Measurements from ENCODE around the gene NXT2. TPM values are rescaled to one million over a fixed set of nuclear protein-coding genes. Genes with fewer than 3 reads are reported as not detected.

Gene NXT2
- total RNA-seq, result 9.3 TPM
- long read RNA-seq, transcript NXT2-203 (4 exons, 2,562 nt), result major isoform, 16 of 18 reads
- long read RNA-seq, partial matches to known transcripts, result 1 of 18 reads
- long read RNA-seq, other reads (novel, unspliced or antisense), result 1 of 18 reads

GRCh38 chrX:109536439-109537323 lies at the start of gene NXT2:
TSS of gene NXT2 (plus strand) at chrX:109536844. CDS start at chrX:109537007, 163 bp downstream.
- ATAC-seq (peak; percentile 100), DNase-seq (peak; percentile 94)
- Histone ChIP-seq H3K4me1 (peaks cover 4% of the 10 kb centered on the region), H3K27me3 (no peaks in the 10 kb centered on the region), H3K27ac (peak within 1 kb of the TSS; percentile 91), H3K36me3 (no peaks in the 10 kb centered on the region), H3K4me3 (peak within 1 kb of the TSS; percentile 61), H3K9me3 (no peaks in the 10 kb centered on the region)
- intact Hi-C loops (cut with DNase I), result no loop called here
- TF ChIP-seq CTCF (IDR thresholded peaks at IDR 0.05), result no peak

GRCh38 chrX:109487640-109488039 lies 49.0 kb upstream of the NXT2 start:
- ATAC-seq, result no peak
- no peak for TF ChIP-seq CTCF (IDR thresholded peaks at IDR 0.05)
- Histone ChIP-seq H3K9me3 (no peaks in the 10 kb centered on the region), H3K27ac (no peak overlapping the region), H3K4me1 (no peaks in the 10 kb centered on the region), H3K27me3 (no peaks in the 10 kb centered on the region), H3K36me3 (no peaks in the 10 kb centered on the region), H3K4me3 (no peak overlapping the region)
- no peak for DNase-seq
- intact Hi-C loops (cut with DNase I), result loop anchor here (10.0 kb wide), 1 partner anchor 147 kb away; no protein-coding TSS in a partner anchor

- DNase-seq, result no peak
- ATAC-seq, result no peak
- intact Hi-C loops (cut with DNase I), result loop anchor here (10.0 kb wide), 1 partner anchor 146 kb away; no protein-coding TSS in a partner anchor
- no peaks in the 10 kb centered on the region for H3K27me3 ChIP-seq
- H3K27ac ChIP-seq, result no peak overlapping the region
- H3K9me3 ChIP-seq, result no peaks in the 10 kb centered on the region
- TF ChIP-seq CTCF (IDR thresholded peaks at IDR 0.05), result no peak
- no peaks in the 10 kb centered on the region for H3K36me3 ChIP-seq
- H3K4me3 ChIP-seq, result no peak overlapping the region
- no peaks in the 10 kb centered on the region for H3K4me1 ChIP-seq
Observed at GRCh38 chrX:109489174-109489573, 47.5 kb upstream of the NXT2 start.

GRCh38 chrX:109498434-109498833 lies 38.2 kb upstream of the NXT2 start:
- TF ChIP-seq CTCF (IDR thresholded peaks at IDR 0.05), result no peak
- ATAC-seq (no peak), DNase-seq (no peak)
- Histone ChIP-seq H3K4me1 (no peaks in the 10 kb centered on the region), H3K9me3 (no peaks in the 10 kb centered on the region), H3K36me3 (no peaks in the 10 kb centered on the region), H3K27ac (no peak overlapping the region), H3K4me3 (no peak overlapping the region), H3K27me3 (no peaks in the 10 kb centered on the region)
- intact Hi-C loops (cut with DNase I), result no loop called here

GRCh38 chrX:109501176-109501575 lies 35.5 kb upstream of the NXT2 start:
- intact Hi-C loops (cut with DNase I), result no loop called here
- H3K27ac ChIP-seq, result no peak overlapping the region
- H3K9me3 ChIP-seq, result no peaks in the 10 kb centered on the region
- H3K4me1 ChIP-seq, result no peaks in the 10 kb centered on the region
- DNase-seq, result no peak
- no peak for ATAC-seq
- no peaks in the 10 kb centered on the region for H3K27me3 ChIP-seq
- no peaks in the 10 kb centered on the region for H3K36me3 ChIP-seq
- H3K4me3 ChIP-seq, result no peak overlapping the region
- TF ChIP-seq CTCF (IDR thresholded peaks at IDR 0.05), result no peak
